ENCODE data around the gene SLC35D1.

GRCh38 chr1:67088440-67088839, 34.5 kb upstream of the SLC35D1 start:
- TF ChIP-seq POLR2AphosphoS5 (IDR thresholded peaks at IDR 0.05; ENCODE audit: low read depth, low read length) = no peak
- TF ChIP-seq, protein P1, sequence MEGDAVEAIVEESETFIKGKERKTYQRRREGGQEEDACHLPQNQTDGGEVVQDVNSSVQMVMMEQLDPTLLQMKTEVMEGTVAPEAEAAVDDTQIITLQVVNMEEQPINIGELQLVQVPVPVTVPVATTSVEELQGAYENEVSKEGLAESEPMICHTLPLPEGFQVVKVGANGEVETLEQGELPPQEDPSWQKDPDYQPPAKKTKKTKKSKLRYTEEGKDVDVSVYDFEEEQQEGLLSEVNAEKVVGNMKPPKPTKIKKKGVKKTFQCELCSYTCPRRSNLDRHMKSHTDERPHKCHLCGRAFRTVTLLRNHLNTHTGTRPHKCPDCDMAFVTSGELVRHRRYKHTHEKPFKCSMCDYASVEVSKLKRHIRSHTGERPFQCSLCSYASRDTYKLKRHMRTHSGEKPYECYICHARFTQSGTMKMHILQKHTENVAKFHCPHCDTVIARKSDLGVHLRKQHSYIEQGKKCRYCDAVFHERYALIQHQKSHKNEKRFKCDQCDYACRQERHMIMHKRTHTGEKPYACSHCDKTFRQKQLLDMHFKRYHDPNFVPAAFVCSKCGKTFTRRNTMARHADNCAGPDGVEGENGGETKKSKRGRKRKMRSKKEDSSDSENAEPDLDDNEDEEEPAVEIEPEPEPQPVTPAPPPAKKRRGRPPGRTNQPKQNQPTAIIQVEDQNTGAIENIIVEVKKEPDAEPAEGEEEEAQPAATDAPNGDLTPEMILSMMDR (IDR thresholded peaks at IDR 0.05) = no peak
- no peak for TF ChIP-seq SIN3A (IDR thresholded peaks at IDR 0.05; ENCODE audit: borderline replicate concordance, insufficient read depth, low read depth, low read length)
- no peak for TF ChIP-seq REST (IDR thresholded peaks at IDR 0.05; ENCODE audit: insufficient read depth in 1 of 2, low read depth in 2 of 2, low read length in 1 of 2)
- no peak for TF ChIP-seq TCF7L2 (IDR thresholded peaks at IDR 0.05; ENCODE audit: low read depth, low read length)

Measured in Panc1 (cell line).